Activated B cell treated with CpG ODN at 0.5 μM for 24 hours (primary cell): ENCODE data around the gene USP12. TPM values are rescaled to one million over a fixed set of nuclear protein-coding genes. Genes with fewer than 3 reads are reported as not detected.

Experiments used
- ATAC-seq: fragments of 200-7000 bp; cut with Tn5 transposase; one replicate; pipeline ENCODE4 v1.10.0; 2021; ENCODE audit warnings: low read depth, mild to moderate bottlenecking, moderate library complexity
- CTCF ChIA-PET: fragments of 350-600 bp; sonication (Branson Sonifier 250); formaldehyde crosslinking; loops from one replicate; lab custom pipeline; 2021; ENCODE audit warnings: antibody characterized with exemption; lab: Charles Lee
- POLR2A ChIA-PET: fragments of 350-600 bp; sonication (Branson Sonifier 250); formaldehyde crosslinking; loops from one replicate; lab custom pipeline; 2021; ENCODE audit warnings: antibody characterized with exemption; lab: Charles Lee
- DNase-seq: peaks from one replicate; pipeline ENCODE4 v3.0.0; 2022
- H3K27ac Mint-ChIP-seq: one replicate; pipeline ENCODE4 v1.8.0; 2020; ENCODE audit warnings: mixed read lengths
- H3K27me3 Mint-ChIP-seq: one replicate; pipeline ENCODE4 v1.8.0; 2021; ENCODE audit warnings: mixed read lengths
- H3K36me3 Mint-ChIP-seq: one replicate; pipeline ENCODE4 v1.8.0; 2021; ENCODE audit warnings: low read depth, mixed read lengths
- H3K4me1 Mint-ChIP-seq: one replicate; pipeline ENCODE4 v1.8.0; 2021; ENCODE audit warnings: mixed read lengths
- H3K4me3 Mint-ChIP-seq: one replicate; pipeline ENCODE4 v1.8.0; 2020; ENCODE audit warnings: mild to moderate bottlenecking, mixed read lengths
- H3K9me3 Mint-ChIP-seq: one replicate; pipeline ENCODE4 v1.8.0; 2020; ENCODE audit warnings: mixed read lengths
- CTCF ChIP-seq: fragments of 200-600 bp; IDR thresholded peaks from one replicate; pipeline ENCODE4 v1.8.0; 2022; ENCODE audit warnings: antibody characterized with exemption, mild to moderate bottlenecking
- intact Hi-C: fragments of 100-400 bp; cut with micrococcal nuclease; formaldehyde crosslinking; loops from one replicate; pipeline ENCODE4 v1.15.1; 2024
- total RNA-seq: library from RNA; stranded (reverse); gene quantifications from 2 replicates; pipeline ENCODE4 v1.2.3, GENCODE V29; 2022

Gene USP12
- total RNA-seq, 1 donor from 2014 or later, result 58.8 TPM

- ChIA-PET CTCF (no interaction called here), POLR2A (no interaction called here)
- no peak overlapping the region for H3K4me3 Mint-ChIP-seq
Observed at GRCh38 chr13:27122036-27122435, 49.6 kb downstream of the USP12 start.

GRCh38 chr13:27120811-27121210, 50.8 kb downstream of the USP12 start:
- intact Hi-C loops, result no loop called here
- H3K9me3 Mint-ChIP-seq, result peaks cover 10% of the 10 kb centered on the region
- ATAC-seq (no peak), DNase-seq (no peak)
- POLR2A ChIA-PET, result no interaction called here
- H3K4me1 Mint-ChIP-seq, result peaks cover 64% of the 10 kb centered on the region
- H3K4me3 Mint-ChIP-seq, result no peak overlapping the region
- H3K27ac Mint-ChIP-seq, result no peak overlapping the region
- no peaks in the 10 kb centered on the region for H3K27me3 Mint-ChIP-seq
- CTCF ChIA-PET, result no interaction called here
- H3K36me3 Mint-ChIP-seq, result peaks cover 43% of the 10 kb centered on the region
- TF ChIP-seq CTCF, result no peak

More at GRCh38 chr13:27122036-27122435, 49.6 kb downstream of the USP12 start:
- TF ChIP-seq CTCF, result no peak
- DNase-seq, result no peak
- H3K27me3 Mint-ChIP-seq, result no peaks in the 10 kb centered on the region
- H3K9me3 Mint-ChIP-seq, result peaks cover 10% of the 10 kb centered on the region
- no peak overlapping the region for H3K27ac Mint-ChIP-seq
- H3K4me1 Mint-ChIP-seq, result peaks cover 71% of the 10 kb centered on the region
- intact Hi-C loops, result no loop called here
- no peak for ATAC-seq
- peaks cover 37% of the 10 kb centered on the region for H3K36me3 Mint-ChIP-seq

- ChIA-PET POLR2A (interaction anchor here (1.5 kb wide), 1 partner anchor 11 kb away, joined by 4 read pairs; no protein-coding TSS in a partner anchor), CTCF (no interaction called here)
- H3K27ac Mint-ChIP-seq, result no peak overlapping the region
Observed at GRCh38 chr13:27120011-27120410, 51.6 kb downstream of the USP12 start.

GRCh38 chr13:27118428-27119054, 53.1 kb downstream of the USP12 start:
- ATAC-seq (no peak), DNase-seq (no peak)
- peaks cover 73% of the 10 kb centered on the region for H3K4me1 Mint-ChIP-seq
- no peak for TF ChIP-seq CTCF
- ChIA-PET CTCF (no interaction called here), POLR2A (interaction anchor here (1.5 kb wide), 1 partner anchor 13 kb away, joined by 4 read pairs; no protein-coding TSS in a partner anchor)
- peak overlapping the region; percentile 6 for H3K27ac Mint-ChIP-seq
- H3K4me3 Mint-ChIP-seq, result no peak overlapping the region
- intact Hi-C loops, result loop anchor here (1.0 to 2.0 kb wide), 2 partner anchors 9 to 16 kb away; no protein-coding TSS in a partner anchor
- no peaks in the 10 kb centered on the region for H3K27me3 Mint-ChIP-seq
- H3K36me3 Mint-ChIP-seq, result peaks cover 52% of the 10 kb centered on the region
- H3K9me3 Mint-ChIP-seq, result peaks cover 4% of the 10 kb centered on the region

More at GRCh38 chr13:27120011-27120410, 51.6 kb downstream of the USP12 start:
- intact Hi-C loops, result no loop called here
- no peak for DNase-seq
- TF ChIP-seq CTCF, result no peak
- H3K4me1 Mint-ChIP-seq, result peaks cover 64% of the 10 kb centered on the region
- peaks cover 8% of the 10 kb centered on the region for H3K9me3 Mint-ChIP-seq
- ATAC-seq, result no peak
- H3K36me3 Mint-ChIP-seq, result peaks cover 49% of the 10 kb centered on the region
- no peaks in the 10 kb centered on the region for H3K27me3 Mint-ChIP-seq
- no peak overlapping the region for H3K4me3 Mint-ChIP-seq

- no peaks in the 10 kb centered on the region for H3K9me3 Mint-ChIP-seq
- TF ChIP-seq CTCF, result no peak
- ChIA-PET CTCF (no interaction called here), POLR2A (no interaction called here)
- peaks cover 77% of the 10 kb centered on the region for H3K4me1 Mint-ChIP-seq
- no peak for DNase-seq
- peaks cover 50% of the 10 kb centered on the region for H3K36me3 Mint-ChIP-seq
- no peak overlapping the region for H3K27ac Mint-ChIP-seq
- H3K27me3 Mint-ChIP-seq, result no peaks in the 10 kb centered on the region
- intact Hi-C loops, result loop anchor here (1.0 to 2.0 kb wide), 2 partner anchors 9 to 15 kb away; no protein-coding TSS in a partner anchor
- ATAC-seq, result no peak
- no peak overlapping the region for H3K4me3 Mint-ChIP-seq
Observed at GRCh38 chr13:27117952-27118351, 53.7 kb downstream of the USP12 start.
